GM19023 (cell line): Measurements from ENCODE around the gene AQP4.

Experiments used
- ATAC-seq: cut with Tn5 transposase; IDR thresholded peaks from one replicate; pipeline ENCODE4 v1.9.1; 2021; ENCODE audit warnings: mild to moderate bottlenecking, moderate library complexity; ENCODE audit not compliant: unreplicated experiment

AQP4 gene

GRCh38 chr18:26865557-26865956 is at the start of gene AQP4:
TSS of gene AQP4 (minus strand) at chr18:26865707. CDS start at chr18:26865689, 18 bp downstream.
- ATAC-seq: no peak

- no peak for ATAC-seq
Measured at GRCh38 chr18:26911840-26912239, 46.3 kb upstream of the AQP4 start.

- ATAC-seq: no peak
Measured at GRCh38 chr18:26909599-26910290, 44.2 kb upstream of the AQP4 start.

- no peak for ATAC-seq
Measured at GRCh38 chr18:26908906-26909305, 43.4 kb upstream of the AQP4 start.

- ATAC-seq: no peak
Measured at GRCh38 chr18:26902291-26902690, 36.8 kb upstream of the AQP4 start.

- ATAC-seq: no peak
Measured at GRCh38 chr18:26901020-26901419, 35.5 kb upstream of the AQP4 start.

GRCh38 chr18:26894426-26894825 is 28.9 kb upstream of the AQP4 start:
- no peak for ATAC-seq

- no peak for ATAC-seq
Measured at GRCh38 chr18:26893996-26894395, 28.5 kb upstream of the AQP4 start.

GRCh38 chr18:26888259-26888658 is 22.8 kb upstream of the AQP4 start:
- ATAC-seq: no peak

GRCh38 chr18:26875040-26875654 is 9.6 kb upstream of the AQP4 start:
- ATAC-seq: no peak

- ATAC-seq: no peak
Measured at GRCh38 chr18:26874283-26874682, 8.8 kb upstream of the AQP4 start.

- ATAC-seq: no peak
Measured at GRCh38 chr18:26869640-26870039, 4.1 kb upstream of the AQP4 start.

- no peak for ATAC-seq
Measured at GRCh38 chr18:26868968-26869586, 3.6 kb upstream of the AQP4 start.

- no peak for ATAC-seq
Measured at GRCh38 chr18:26867471-26867870, 2.0 kb upstream of the AQP4 start.

- ATAC-seq: no peak
Measured at GRCh38 chr18:26864658-26865057, 849 bp downstream of the AQP4 start.

GRCh38 chr18:26863921-26864497 is 1.5 kb downstream of the AQP4 start:
- ATAC-seq: no peak

GRCh38 chr18:26863122-26863879 is 2.2 kb downstream of the AQP4 start:
- no peak for ATAC-seq

- no peak for ATAC-seq
Measured at GRCh38 chr18:26862084-26862483, 3.4 kb downstream of the AQP4 start.

GRCh38 chr18:26854292-26854881 is 11.1 kb downstream of the AQP4 start:
- no peak for ATAC-seq

GRCh38 chr18:26853401-26853800 is 12.1 kb downstream of the AQP4 start:
- ATAC-seq: no peak

- ATAC-seq: no peak
Measured at GRCh38 chr18:26843760-26844159, 21.7 kb downstream of the AQP4 start.
